Body of pancreas (tissue), 4 donors: Measurements from ENCODE around the gene COQ5. TPM values are rescaled to one million over a fixed set of nuclear protein-coding genes. Genes with fewer than 3 reads are reported as not detected.

Experiments
- ATAC-seq: fragments of 150-250 bp; one replicate; pipeline ENCODE4 v1.9.1; 2016
- DNase-seq, 4 donors: peaks; one replicate each; pipeline ENCODE4 v3.0.0-alpha.2; 2019
- H3K27ac ChIP-seq, 4 donors: fragments of 200-600 bp; sonication (generic); 1 replicate in 3 of 4; 2 replicates in 1 of 4; pipeline versions ENCODE4 v1.5.1 to v1.6.1; 2016 to 2019; ENCODE audit warnings: mild to moderate bottlenecking in 1 of 4, mixed read lengths in 1 of 4, moderate library complexity in 1 of 4
- H3K27me3 ChIP-seq, 2 donors: fragments of 200-600 bp; sonication (generic); one replicate each; pipeline ENCODE4 v1.6.0; 2016; ENCODE audit warnings: mild to moderate bottlenecking in 1 of 2
- H3K36me3 ChIP-seq, 2 donors: fragments of 200-600 bp; sonication (generic); replicated peaks in 1 of 2; 2 replicates each; pipeline ENCODE4 v1.5.1; 2016; ENCODE audit warnings: low read depth in 2 of 2; ENCODE audit not compliant: insufficient read depth in 1 of 2
- H3K4me1 ChIP-seq: fragments of 200-600 bp; sonication (generic); one replicate; pipeline ENCODE4 v1.6.0; 2016
- H3K4me3 ChIP-seq, 2 donors: fragments of 200-600 bp; sonication (generic); 1 replicate in 1 of 2; 2 replicates in 1 of 2; pipeline ENCODE4 v1.5.1; 2016 to 2019
- H3K9me3 ChIP-seq, 3 donors: fragments of 200-600 bp; sonication (generic); 1 replicate in 2 of 3; 2 replicates in 1 of 3; pipeline ENCODE4 v1.5.1; 2016
- CTCF ChIP-seq, 7 experiments: fragments of 450-650 bp in 4 of 7; fragments of 200-600 bp in 3 of 7; sonication (generic) in 3 of 7; IDR thresholded peaks; one replicate each; pipeline ENCODE4 v1.5.1; 2016 to 2019; ENCODE audit warnings: antibody characterized with exemption in 7 of 7
- POLR2A ChIP-seq, 3 donors: fragments of 450-650 bp; IDR thresholded peaks; one replicate each; pipeline ENCODE4 v1.6.1; 2016; ENCODE audit warnings: antibody characterized with exemption in 3 of 3, mild to moderate bottlenecking in 2 of 3
- WGBS, 2 donors: methylation state at CpG; one replicate each; pipeline ENCODE4 v1.1.5; 2017; 5-methylcytosine and 5-hydroxymethylcytosine counted together
- intact Hi-C: fragments of 100-400 bp; cut with DNase I; formaldehyde crosslinking; loops from one replicate; pipeline ENCODE4 v1.15.1; 2023
- small RNA-seq: library from RNA; depleted of rRNA; stranded (forward); fragments of <200 nt; gene quantifications from one replicate; pipeline ENCODE3, GENCODE V24; 2016
- total RNA-seq, 2 donors: library from RNA; depleted of rRNA; stranded (reverse); fragments of >200 nt; gene quantifications; one replicate each; pipeline ENCODE4 v1.1.0, GENCODE V29; 2016

The COQ5 gene
- total RNA-seq, 2 donors from 2014 or later = 9.6 to 24.1 TPM

- Histone ChIP-seq H3K36me3 (peaks cover 4 to 7% of the 10 kb centered on the region in 2 donors), H3K9me3 (no peaks in the 10 kb centered on the region), H3K27ac (peak overlapping the region; percentile 32 to 88 (median 84)), H3K4me3 (no peak overlapping the region), H3K27me3 (no peaks in the 10 kb centered on the region), H3K4me1 (peaks cover 62% of the 10 kb centered on the region)
- intact Hi-C loops = no loop called here
- TF ChIP-seq CTCF (IDR thresholded peaks at IDR 0.05) (peak in 6 of 7 experiments; percentile 23 to 52 (median 38)), POLR2A (IDR thresholded peaks at IDR 0.05) (no peak)
- no peak for DNase-seq
- 31 to 36% methylated on average over 4 of the region's 4 CpGs for WGBS, 2 donors
- peak; percentile 10 for ATAC-seq
These were observed 75.0 kb downstream of the COQ5 start for GRCh38 chr12:120453977-120454376.

Small RNA genes lying within 50 kb of the gene (small RNA-seq; reads per million reads assigned to genes)
- gene RF00019 = not detected

Other genes with a start within 250 kb of the COQ5 start
- under 1 TPM; under 0.01 TPM for gene RNU4-2, start 237.3 kb downstream of the COQ5 start, total RNA-seq
- under 1 TPM; under 0.01 TPM for gene RNU4-1, start 235.9 kb downstream of the COQ5 start, total RNA-seq
- 1 to 10 TPM in 1 of 2 donors, under 1 TPM in 1; 0.99 to 6.2 TPM for gene SIRT4, start 226.8 kb downstream of the COQ5 start, total RNA-seq
- gene PLA2G1B, start 201.4 kb downstream of the COQ5 start, total RNA-seq = over 10,000 TPM in 1 of 2 donors, 1,000 to 10,000 TPM in 1; 6,971 to 11,984 TPM
- gene MSI1, start 160.0 kb downstream of the COQ5 start, total RNA-seq = 1 to 10 TPM in 1 of 2 donors, under 1 TPM in 1; 0.66 to 1.3 TPM
- gene COX6A1, start 91.0 kb downstream of the COQ5 start, total RNA-seq = 100 to 1,000 TPM; 183 to 359 TPM
- gene TRIAP1, start 82.8 kb downstream of the COQ5 start, total RNA-seq = 10 to 100 TPM in 1 of 2 donors, 1 to 10 TPM in 1; 2.3 to 11.2 TPM
- gene GATC, start 82.7 kb downstream of the COQ5 start, total RNA-seq = 10 to 100 TPM; 16.9 to 24.1 TPM
- gene SRSF9, start 59.4 kb downstream of the COQ5 start, total RNA-seq = 10 to 100 TPM; 86.0 to 93.9 TPM
- 100 to 1,000 TPM in 1 of 2 donors, 10 to 100 TPM in 1; 48.5 to 143 TPM for gene DYNLL1, start 33.0 kb downstream of the COQ5 start, total RNA-seq
- gene RNF10, start 5.2 kb upstream of the COQ5 start, total RNA-seq = 100 to 1,000 TPM in 1 of 2 donors, 10 to 100 TPM in 1; 62.5 to 124 TPM
- 10 to 100 TPM; 23.9 to 45.8 TPM for gene POP5, start 52.2 kb upstream of the COQ5 start, total RNA-seq
- gene CABP1, start 111.5 kb upstream of the COQ5 start, total RNA-seq = 1 to 10 TPM in 1 of 2 donors, under 1 TPM in 1; 0.33 to 1.0 TPM
- gene MLEC, start 158.0 kb upstream of the COQ5 start, total RNA-seq = 100 to 1,000 TPM in 1 of 2 donors, 10 to 100 TPM in 1; 54.7 to 107 TPM
- 10 to 100 TPM in 1 of 2 donors, 1 to 10 TPM in 1; 8.6 to 23.6 TPM for gene UNC119B, start 181.3 kb upstream of the COQ5 start, total RNA-seq
- gene ACADS, start 196.7 kb upstream of the COQ5 start, total RNA-seq = 10 to 100 TPM; 33.5 to 55.0 TPM